ENCODE results near the gene NCBP2L. TPM values are rescaled to one million over a fixed set of nuclear protein-coding genes. Genes with fewer than 3 reads are reported as not detected.

Gene NCBP2L
- total RNA-seq, 4 donors from 2014 or later = not detected

DNA sequence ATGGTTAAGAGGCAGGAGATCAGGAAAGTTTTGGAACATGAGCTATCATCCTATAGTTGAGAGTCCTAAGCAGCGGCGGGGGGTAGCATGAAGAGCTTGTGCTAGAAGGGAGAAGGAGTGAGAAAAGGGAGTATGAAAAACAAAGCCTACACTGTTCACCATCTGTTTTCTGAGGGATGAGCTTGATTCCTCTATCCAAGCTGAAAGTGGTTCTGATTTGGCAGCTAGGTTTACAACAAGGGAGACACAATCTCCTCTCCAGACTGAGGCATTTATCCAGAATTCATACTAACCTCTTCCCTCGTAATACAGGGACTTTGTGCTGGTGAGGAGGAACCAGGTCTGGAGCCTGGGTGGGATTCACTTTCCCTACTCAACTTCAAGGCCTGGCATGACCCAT lies 25.5 kb upstream of the NCBP2L start:
- no peak for TF ChIP-seq POLR2A (IDR thresholded peaks at IDR 0.05)
- TF ChIP-seq, protein P1, sequence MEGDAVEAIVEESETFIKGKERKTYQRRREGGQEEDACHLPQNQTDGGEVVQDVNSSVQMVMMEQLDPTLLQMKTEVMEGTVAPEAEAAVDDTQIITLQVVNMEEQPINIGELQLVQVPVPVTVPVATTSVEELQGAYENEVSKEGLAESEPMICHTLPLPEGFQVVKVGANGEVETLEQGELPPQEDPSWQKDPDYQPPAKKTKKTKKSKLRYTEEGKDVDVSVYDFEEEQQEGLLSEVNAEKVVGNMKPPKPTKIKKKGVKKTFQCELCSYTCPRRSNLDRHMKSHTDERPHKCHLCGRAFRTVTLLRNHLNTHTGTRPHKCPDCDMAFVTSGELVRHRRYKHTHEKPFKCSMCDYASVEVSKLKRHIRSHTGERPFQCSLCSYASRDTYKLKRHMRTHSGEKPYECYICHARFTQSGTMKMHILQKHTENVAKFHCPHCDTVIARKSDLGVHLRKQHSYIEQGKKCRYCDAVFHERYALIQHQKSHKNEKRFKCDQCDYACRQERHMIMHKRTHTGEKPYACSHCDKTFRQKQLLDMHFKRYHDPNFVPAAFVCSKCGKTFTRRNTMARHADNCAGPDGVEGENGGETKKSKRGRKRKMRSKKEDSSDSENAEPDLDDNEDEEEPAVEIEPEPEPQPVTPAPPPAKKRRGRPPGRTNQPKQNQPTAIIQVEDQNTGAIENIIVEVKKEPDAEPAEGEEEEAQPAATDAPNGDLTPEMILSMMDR (IDR thresholded peaks at IDR 0.05) = no peak
- Histone ChIP-seq H3K36me3 (no peaks in the 10 kb centered on the region), H3K27me3 (no peaks in the 10 kb centered on the region), H3K27ac (no peak overlapping the region), H3K4me3 (no peak overlapping the region), H3K9me3 (no peaks in the 10 kb centered on the region), H3K4me1 (peaks cover 0 to 18% (median 0%) of the 10 kb centered on the region in 4 donors)
- no peak for DNase-seq

DNA sequence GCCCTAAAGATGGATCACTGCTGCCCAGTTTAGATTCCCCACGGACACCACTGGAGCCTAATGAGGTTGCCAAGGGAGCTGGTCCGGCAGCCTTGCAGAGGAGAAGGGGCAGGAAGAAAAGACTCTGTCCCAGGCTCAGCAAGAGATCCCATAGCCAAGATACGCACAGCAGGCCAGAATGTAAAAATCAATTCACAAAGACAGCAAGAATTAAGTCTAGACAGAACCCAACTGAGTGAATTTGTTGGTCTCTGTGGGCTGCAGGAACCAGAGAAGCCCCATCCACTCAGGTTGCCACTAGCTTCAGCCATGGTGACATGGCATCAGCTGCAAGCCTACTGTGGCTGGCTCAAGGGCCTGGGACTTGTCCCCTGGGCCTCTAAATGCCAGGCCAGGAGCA lies 24.8 kb upstream of the NCBP2L start:
- Histone ChIP-seq H3K4me3 (no peak overlapping the region), H3K9me3 (no peaks in the 10 kb centered on the region), H3K4me1 (peaks cover 0 to 12% (median 0%) of the 10 kb centered on the region in 4 donors), H3K27me3 (no peaks in the 10 kb centered on the region), H3K36me3 (no peaks in the 10 kb centered on the region), H3K27ac (no peak overlapping the region)
- DNase-seq = no peak
- TF ChIP-seq POLR2A (IDR thresholded peaks at IDR 0.05) = no peak
- TF ChIP-seq, protein P1 (IDR thresholded peaks at IDR 0.05) = no peak

DNA sequence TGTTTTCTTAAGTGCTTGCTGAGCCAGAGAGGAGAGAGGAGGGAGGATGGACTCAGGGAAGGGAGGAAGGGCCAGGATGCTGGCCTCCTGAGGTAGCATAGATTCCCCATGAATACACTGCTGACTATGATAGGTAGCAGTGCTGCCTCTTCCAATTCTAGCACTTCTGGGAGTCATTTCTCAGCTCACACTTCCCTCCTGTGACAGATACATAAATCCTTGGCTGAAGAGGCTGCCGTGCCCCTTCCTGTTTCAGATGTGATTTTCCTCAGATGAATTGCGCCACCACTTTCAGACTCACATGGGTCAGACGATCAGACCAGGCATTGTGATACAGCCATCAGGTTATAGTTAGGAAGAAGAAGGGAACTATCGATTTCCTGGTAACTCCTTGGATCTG lies 24.3 kb upstream of the NCBP2L start:
- TF ChIP-seq, protein P1 (IDR thresholded peaks at IDR 0.05) = no peak
- no peak for TF ChIP-seq POLR2A (IDR thresholded peaks at IDR 0.05)
- no peak for DNase-seq
- Histone ChIP-seq H3K4me3 (no peak overlapping the region), H3K36me3 (no peaks in the 10 kb centered on the region), H3K27me3 (no peaks in the 10 kb centered on the region), H3K27ac (no peak overlapping the region), H3K4me1 (peaks cover 0 to 7% (median 0%) of the 10 kb centered on the region in 4 donors), H3K9me3 (no peaks in the 10 kb centered on the region)

DNA sequence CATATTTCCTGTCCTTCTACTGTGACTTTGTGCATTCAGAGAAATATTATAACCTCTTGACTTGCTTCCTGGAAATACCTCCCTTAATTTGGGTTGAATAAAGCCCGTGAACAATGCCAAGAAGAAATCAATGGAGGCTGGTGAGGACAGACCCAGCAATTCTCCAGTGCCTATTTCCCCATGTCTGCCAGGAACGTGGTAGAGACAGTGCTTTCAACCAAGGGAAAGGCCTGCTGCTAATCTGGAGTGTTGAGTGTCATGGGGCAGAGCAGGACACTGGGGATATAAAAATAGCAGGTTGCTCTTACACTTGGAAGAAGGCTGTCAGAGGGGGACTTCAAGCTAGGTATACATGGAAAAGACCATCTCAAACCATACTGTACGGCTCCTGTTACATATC lies 21.8 kb upstream of the NCBP2L start:
- no peak for TF ChIP-seq POLR2A (IDR thresholded peaks at IDR 0.05)
- TF ChIP-seq, protein P1 (IDR thresholded peaks at IDR 0.05) = no peak
- H3K4me1 ChIP-seq = no peaks in the 10 kb centered on the region
- H3K27ac ChIP-seq = no peak overlapping the region
- no peak for DNase-seq
- no peaks in the 10 kb centered on the region for H3K9me3 ChIP-seq
- no peaks in the 10 kb centered on the region for H3K36me3 ChIP-seq
- H3K4me3 ChIP-seq = no peak overlapping the region
- no peaks in the 10 kb centered on the region for H3K27me3 ChIP-seq

DNA sequence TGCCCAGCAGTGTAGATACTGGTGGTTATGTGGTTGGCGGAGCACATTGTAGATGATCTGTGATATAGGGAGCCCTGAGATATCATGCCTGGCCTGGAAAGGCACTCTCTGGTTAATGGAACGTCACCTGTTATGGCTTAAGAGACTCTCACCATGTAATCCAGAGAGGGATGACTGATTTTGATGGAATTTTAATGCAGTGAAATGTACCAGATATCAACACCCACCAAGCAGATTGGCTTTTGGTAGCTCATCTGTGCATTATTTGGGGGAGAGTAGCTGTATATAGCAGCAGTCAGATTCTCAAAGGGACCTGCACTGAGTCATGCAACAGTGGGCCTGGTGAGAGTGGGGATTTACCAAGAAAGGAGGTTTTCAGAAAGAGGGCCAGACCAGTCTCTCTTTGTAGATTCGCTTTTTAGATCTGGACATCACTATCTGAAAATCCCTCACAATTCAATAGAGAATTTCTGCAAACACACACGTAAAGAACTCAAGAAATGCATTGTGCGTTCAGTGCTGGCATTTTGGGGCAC lies 19.2 kb upstream of the NCBP2L start:
- Histone ChIP-seq H3K27me3 (no peaks in the 10 kb centered on the region), H3K4me3 (no peak overlapping the region), H3K4me1 (no peaks in the 10 kb centered on the region)

More for the DNA sequence above, 19.2 kb upstream of the NCBP2L start:
- TF ChIP-seq POLR2A (IDR thresholded peaks at IDR 0.05) = no peak
- TF ChIP-seq, protein P1 (IDR thresholded peaks at IDR 0.05) = no peak
- DNase-seq = no peak
- Histone ChIP-seq H3K27ac (no peak overlapping the region), H3K9me3 (no peaks in the 10 kb centered on the region), H3K36me3 (no peaks in the 10 kb centered on the region)

All from Peyer's patch (tissue), 4 donors.